Measurements from ENCODE around the gene TCP1.

DNA sequence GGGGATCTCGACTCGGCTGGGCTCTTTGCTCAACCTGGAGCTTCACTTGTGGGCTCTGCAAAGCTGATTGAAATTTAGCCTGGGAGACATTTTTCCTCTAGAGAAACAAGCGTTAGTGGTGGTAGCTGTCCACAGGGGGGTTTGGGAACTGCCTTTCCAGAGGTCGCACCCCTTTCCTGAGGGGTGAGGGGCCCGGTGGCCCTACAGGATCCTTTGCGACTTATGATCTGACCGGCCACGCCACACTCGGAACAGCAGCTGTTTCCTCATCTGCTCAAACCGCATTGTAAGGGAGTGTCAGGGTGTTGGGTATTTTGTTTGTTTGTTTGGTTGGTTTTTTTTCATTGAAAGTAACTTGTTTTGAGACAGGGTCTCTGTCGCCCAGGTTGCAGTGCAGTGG is 31.7 kb upstream of the TCP1 start:
- no peak for TF ChIP-seq POLR2A (IDR thresholded peaks at IDR 0.05; ENCODE audit: low read depth)
- TF ChIP-seq, protein P1, sequence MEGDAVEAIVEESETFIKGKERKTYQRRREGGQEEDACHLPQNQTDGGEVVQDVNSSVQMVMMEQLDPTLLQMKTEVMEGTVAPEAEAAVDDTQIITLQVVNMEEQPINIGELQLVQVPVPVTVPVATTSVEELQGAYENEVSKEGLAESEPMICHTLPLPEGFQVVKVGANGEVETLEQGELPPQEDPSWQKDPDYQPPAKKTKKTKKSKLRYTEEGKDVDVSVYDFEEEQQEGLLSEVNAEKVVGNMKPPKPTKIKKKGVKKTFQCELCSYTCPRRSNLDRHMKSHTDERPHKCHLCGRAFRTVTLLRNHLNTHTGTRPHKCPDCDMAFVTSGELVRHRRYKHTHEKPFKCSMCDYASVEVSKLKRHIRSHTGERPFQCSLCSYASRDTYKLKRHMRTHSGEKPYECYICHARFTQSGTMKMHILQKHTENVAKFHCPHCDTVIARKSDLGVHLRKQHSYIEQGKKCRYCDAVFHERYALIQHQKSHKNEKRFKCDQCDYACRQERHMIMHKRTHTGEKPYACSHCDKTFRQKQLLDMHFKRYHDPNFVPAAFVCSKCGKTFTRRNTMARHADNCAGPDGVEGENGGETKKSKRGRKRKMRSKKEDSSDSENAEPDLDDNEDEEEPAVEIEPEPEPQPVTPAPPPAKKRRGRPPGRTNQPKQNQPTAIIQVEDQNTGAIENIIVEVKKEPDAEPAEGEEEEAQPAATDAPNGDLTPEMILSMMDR (IDR thresholded peaks at IDR 0.05) = no peak
- TF ChIP-seq EP300 (IDR thresholded peaks at IDR 0.05) = no peak
